ENCODE results near the gene CCNG1.

- TF ChIP-seq SUZ12 (IDR thresholded peaks at IDR 0.05; ENCODE audit: extremely low read depth, insufficient read depth, insufficient read length) (no peak), ZNF274 (IDR thresholded peaks at IDR 0.05; ENCODE audit: low read depth, low read length) (no peak), YY1 (IDR thresholded peaks at IDR 0.05; ENCODE audit: insufficient read depth, insufficient read length) (no peak)
Observed at GRCh38 chr5:163448491-163448890, 11.1 kb downstream of the CCNG1 start.

All from NT2/D1 (cell line).